Endodermal cell (in vitro differentiated cells): ENCODE results near the gene NME7. TPM values are rescaled to one million over a fixed set of nuclear protein-coding genes. Genes with fewer than 3 reads are reported as not detected.

Source experiments
- DNase-seq: peaks from one replicate; pipeline ENCODE4 v3.0.0-alpha.2; 2017
- H3K27ac ChIP-seq: 2 replicates; pipeline ENCODE4 v1.5.1; 2013; ENCODE audit warnings: mild to moderate bottlenecking, low read depth, low read length, moderate library complexity
- H3K27me3 ChIP-seq: 2 replicates; pipeline ENCODE4 v1.6.1; 2013; ENCODE audit warnings: mild to moderate bottlenecking, low read length, moderate library complexity; ENCODE audit not compliant: insufficient read depth, control insufficient read depth, poor library complexity, severe bottlenecking
- H3K36me3 ChIP-seq: 2 replicates; pipeline ENCODE4 v1.7.0; 2013; ENCODE audit warnings: mild to moderate bottlenecking, low read length, moderate library complexity; ENCODE audit not compliant: control insufficient read depth, insufficient read depth
- H3K4me1 ChIP-seq: one replicate; pipeline ENCODE4 v1.7.0; 2013; ENCODE audit warnings: low read length; ENCODE audit not compliant: control insufficient read depth, insufficient read depth
- H3K4me3 ChIP-seq: 2 replicates; pipeline ENCODE4 v1.5.1; 2013; ENCODE audit warnings: mild to moderate bottlenecking, low read length, moderate library complexity
- H3K9ac ChIP-seq: 2 replicates; pipeline ENCODE4 v1.6.1; 2013; ENCODE audit warnings: mild to moderate bottlenecking, low read length, moderate library complexity; ENCODE audit not compliant: poor library complexity, severe bottlenecking; ENCODE audit errors: extremely low read depth
- H3K9me3 ChIP-seq: 2 replicates; pipeline ENCODE4 v1.6.1; 2013; ENCODE audit warnings: mild to moderate bottlenecking, low read length, moderate library complexity; ENCODE audit not compliant: control insufficient read depth
- H3K27ac Mint-ChIP-seq: 2 replicates; pipeline ENCODE4 v1.8.0; 2020; ENCODE audit warnings: mixed read lengths
- H3K27me3 Mint-ChIP-seq: 2 replicates; pipeline ENCODE4 v1.8.0; 2021; ENCODE audit warnings: mild to moderate bottlenecking, mixed read lengths; ENCODE audit not compliant: insufficient read depth
- H3K36me3 Mint-ChIP-seq: 2 replicates; pipeline ENCODE4 v1.8.0; 2020; ENCODE audit warnings: low read depth, mixed read lengths
- H3K4me1 Mint-ChIP-seq: 2 replicates; pipeline ENCODE4 v1.8.0; 2020; ENCODE audit warnings: mixed read lengths
- H3K4me3 Mint-ChIP-seq: 2 replicates; pipeline ENCODE4 v1.8.0; 2020; ENCODE audit warnings: mild to moderate bottlenecking, moderate library complexity, mixed read lengths
- H3K9me3 Mint-ChIP-seq: 2 replicates; pipeline ENCODE4 v1.8.0; 2020; ENCODE audit warnings: mild to moderate bottlenecking, mixed read lengths
- WGBS, 2 experiments: methylation state at CpG; one replicate each; pipeline versions ENCODE4 v1.1.5 to v1.1.7; 2013; ENCODE audit warnings: missing lambda C conversion rate in 2 of 2, mixed read lengths in 1 of 2; ENCODE audit not compliant: insufficient coverage in 1 of 2, insufficient read length in 1 of 2; 5-methylcytosine and 5-hydroxymethylcytosine counted together
- total RNA-seq, 2 donors: library from RNA; stranded (reverse); fragmentation: NEBNext Ultra II Directional in 1 of 2; extraction: Animal tissue kit (Norgen Biotek cat#: 25700) in 1 of 2; gene quantifications; 2 replicates in 1 of 2; 3 replicates in 1 of 2; pipeline ENCODE4 v1.2.1, GENCODE V29; 2021
- TF ChIP-seq, protein P1 (sequence below): fragments of 200-600 bp; sonication (generic); conservative IDR thresholded peaks from 2 replicates; pipeline ENCODE4 v1.5.0; 2021; ENCODE audit warnings: antibody characterized with exemption, mild to moderate bottlenecking

NME7 gene
- total RNA-seq, 2 donors from 2014 or later, result 28.1 to 32.3 TPM

DNA sequence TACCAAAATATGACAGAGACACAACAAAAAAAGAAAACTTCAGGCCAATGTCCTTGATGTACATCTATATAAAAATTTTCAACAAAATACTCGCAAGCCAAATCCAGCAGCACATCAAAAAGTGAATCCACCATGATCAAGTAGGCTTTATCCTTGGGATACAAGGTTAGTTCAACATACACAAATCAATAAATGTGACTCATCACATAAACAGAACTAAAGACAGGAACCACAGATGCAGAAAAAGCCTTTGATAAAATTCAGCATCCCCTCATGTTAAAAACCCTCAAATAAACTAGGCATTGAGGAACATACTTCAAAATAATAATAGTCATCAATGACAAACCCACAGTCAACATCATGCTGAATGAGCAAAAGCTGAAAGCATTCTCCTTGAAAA, 101.5 kb downstream of the NME7 start:
- Mint-ChIP-seq H3K27me3 (no peaks in the 10 kb centered on the region), H3K4me1 (peaks cover 3% of the 10 kb centered on the region), H3K9me3 (peaks cover 5% of the 10 kb centered on the region), H3K36me3 (peaks cover 5% of the 10 kb centered on the region), H3K27ac (no peak overlapping the region), H3K4me3 (no peak overlapping the region)
- H3K36me3 ChIP-seq, result no peaks in the 10 kb centered on the region
- H3K27ac ChIP-seq, result no peak overlapping the region
- DNase-seq, result no peak
- H3K4me1 ChIP-seq, result no peaks in the 10 kb centered on the region
- TF ChIP-seq, protein P1, sequence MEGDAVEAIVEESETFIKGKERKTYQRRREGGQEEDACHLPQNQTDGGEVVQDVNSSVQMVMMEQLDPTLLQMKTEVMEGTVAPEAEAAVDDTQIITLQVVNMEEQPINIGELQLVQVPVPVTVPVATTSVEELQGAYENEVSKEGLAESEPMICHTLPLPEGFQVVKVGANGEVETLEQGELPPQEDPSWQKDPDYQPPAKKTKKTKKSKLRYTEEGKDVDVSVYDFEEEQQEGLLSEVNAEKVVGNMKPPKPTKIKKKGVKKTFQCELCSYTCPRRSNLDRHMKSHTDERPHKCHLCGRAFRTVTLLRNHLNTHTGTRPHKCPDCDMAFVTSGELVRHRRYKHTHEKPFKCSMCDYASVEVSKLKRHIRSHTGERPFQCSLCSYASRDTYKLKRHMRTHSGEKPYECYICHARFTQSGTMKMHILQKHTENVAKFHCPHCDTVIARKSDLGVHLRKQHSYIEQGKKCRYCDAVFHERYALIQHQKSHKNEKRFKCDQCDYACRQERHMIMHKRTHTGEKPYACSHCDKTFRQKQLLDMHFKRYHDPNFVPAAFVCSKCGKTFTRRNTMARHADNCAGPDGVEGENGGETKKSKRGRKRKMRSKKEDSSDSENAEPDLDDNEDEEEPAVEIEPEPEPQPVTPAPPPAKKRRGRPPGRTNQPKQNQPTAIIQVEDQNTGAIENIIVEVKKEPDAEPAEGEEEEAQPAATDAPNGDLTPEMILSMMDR, result no peak
- 60 to 92% methylated on average over 1 of the region's 1 CpG for WGBS, 2 experiments
- H3K27me3 ChIP-seq, result no peaks in the 10 kb centered on the region
- no peak overlapping the region for H3K9ac ChIP-seq
- no peak overlapping the region for H3K4me3 ChIP-seq
- H3K9me3 ChIP-seq, result no peaks in the 10 kb centered on the region

DNA sequence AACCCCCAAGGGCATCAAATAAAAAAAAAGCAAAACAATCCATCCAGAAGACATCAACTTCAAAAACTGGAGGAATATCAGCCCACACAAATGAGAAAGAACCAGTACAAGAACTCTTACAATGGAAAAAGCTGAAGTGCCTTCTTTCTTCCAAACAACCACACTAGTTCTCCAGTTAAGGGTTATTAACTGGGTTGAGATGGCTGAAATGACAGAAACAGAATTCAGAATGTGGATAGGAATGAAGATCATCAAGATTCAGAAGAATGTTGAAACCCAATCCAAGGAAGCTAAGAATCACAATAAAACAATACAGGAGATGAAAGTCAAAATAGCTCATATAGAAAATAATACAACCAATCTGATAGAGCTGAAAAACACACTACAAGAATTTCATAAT, 104.5 kb downstream of the NME7 start:
- Mint-ChIP-seq H3K27me3 (no peaks in the 10 kb centered on the region), H3K4me1 (no peaks in the 10 kb centered on the region), H3K4me3 (no peak overlapping the region), H3K36me3 (peaks cover 10% of the 10 kb centered on the region), H3K27ac (no peak overlapping the region), H3K9me3 (peaks cover 9% of the 10 kb centered on the region)
- Histone ChIP-seq H3K4me1 (no peaks in the 10 kb centered on the region), H3K9ac (no peak overlapping the region), H3K4me3 (no peak overlapping the region), H3K9me3 (no peaks in the 10 kb centered on the region), H3K36me3 (no peaks in the 10 kb centered on the region), H3K27ac (no peak overlapping the region), H3K27me3 (no peaks in the 10 kb centered on the region)
- TF ChIP-seq, protein P1, result no peak
- no peak for DNase-seq

DNA sequence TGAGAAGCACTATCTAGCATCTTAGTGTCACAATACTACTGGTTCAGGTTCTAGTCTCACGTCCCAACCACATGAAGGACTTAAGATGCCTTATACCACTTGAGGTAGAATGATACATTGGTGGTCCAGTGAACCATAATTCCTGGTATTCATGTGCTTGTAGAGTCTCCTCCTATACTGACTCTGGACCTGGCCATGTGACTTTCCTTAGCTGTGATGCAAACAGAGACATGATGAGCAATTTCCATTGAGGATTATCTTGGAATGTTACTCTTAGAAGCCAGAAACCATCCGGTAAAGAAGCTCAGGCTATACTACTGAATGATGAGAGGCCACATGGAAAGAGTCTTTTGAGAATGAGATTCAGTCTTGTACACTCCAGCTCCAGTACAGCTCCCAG, 105.7 kb downstream of the NME7 start:
- Mint-ChIP-seq H3K4me3 (no peak overlapping the region), H3K4me1 (no peaks in the 10 kb centered on the region), H3K36me3 (peaks cover 18% of the 10 kb centered on the region), H3K9me3 (peaks cover 18% of the 10 kb centered on the region), H3K27ac (no peak overlapping the region), H3K27me3 (no peaks in the 10 kb centered on the region)
- H3K9me3 ChIP-seq, result no peaks in the 10 kb centered on the region
- no peak overlapping the region for H3K4me3 ChIP-seq
- TF ChIP-seq, protein P1, result no peak
- H3K4me1 ChIP-seq, result no peaks in the 10 kb centered on the region
- no peak overlapping the region for H3K27ac ChIP-seq
- DNase-seq, result no peak
- H3K36me3 ChIP-seq, result no peaks in the 10 kb centered on the region
- no peaks in the 10 kb centered on the region for H3K27me3 ChIP-seq
- 85% methylated on average over 2 of the region's 2 CpGs; no CpG with 5 or more reads in 1 of the 2 experiments for WGBS, 2 experiments
- no peak overlapping the region for H3K9ac ChIP-seq
